ENCODE data around the gene SLC25A15. TPM values are rescaled to one million over a fixed set of nuclear protein-coding genes. Genes with fewer than 3 reads are reported as not detected.

The SLC25A15 gene
- total RNA-seq (19.5 and 24.3 TPM in 2 replicates), polyA plus RNA-seq (9.9 and 11.5 TPM in 2 replicates)

DNA sequence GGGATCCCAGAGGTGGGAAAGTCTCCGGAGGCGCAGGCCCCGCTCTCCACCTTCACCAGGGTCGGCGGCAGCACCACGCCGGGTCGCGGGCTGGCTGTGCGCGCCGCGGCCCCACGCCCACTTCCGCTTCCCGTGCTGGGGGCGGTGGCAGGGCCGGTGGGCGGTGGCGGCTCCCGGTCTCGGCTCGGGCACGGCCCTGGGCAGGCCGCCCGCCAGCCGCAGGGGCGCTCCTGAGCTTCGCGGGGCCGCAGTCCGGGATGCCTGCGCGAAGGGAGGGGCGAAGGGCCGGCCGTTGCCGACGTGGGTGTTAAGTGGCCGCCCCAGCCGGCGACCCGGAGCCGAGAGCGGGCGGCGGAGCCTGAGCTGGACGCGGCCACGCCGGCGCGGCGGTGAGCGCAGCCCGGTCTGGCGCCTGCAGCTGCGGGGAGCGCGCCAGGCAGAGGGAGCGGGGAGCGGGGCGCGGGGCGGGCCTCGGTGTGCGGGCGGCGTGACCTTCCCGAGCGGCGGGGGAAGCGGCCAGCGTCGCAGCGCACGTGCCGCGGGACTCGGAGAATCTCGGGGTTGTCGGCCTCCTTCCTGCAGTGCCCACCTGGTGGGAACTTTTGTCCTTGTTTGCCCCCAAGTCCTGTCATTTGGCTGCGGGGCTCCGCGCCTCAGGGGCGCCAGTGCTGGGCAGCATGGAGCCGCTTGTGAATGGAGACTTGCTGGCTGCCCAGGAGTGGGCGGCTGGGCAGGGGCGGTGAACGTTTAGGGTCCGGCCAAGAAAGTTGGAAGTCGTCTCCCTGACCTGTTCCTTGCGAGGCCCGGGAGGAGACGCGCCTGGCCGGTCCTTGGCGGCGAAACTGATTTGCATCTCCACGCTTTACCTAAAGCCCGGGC, at the start of gene SLC25A15:
TSS of gene SLC25A15 (plus strand) at position 337 of the 879 bp plus-strand sequence. CDS start 3,616 bp downstream, outside the sequence.
- WGBS (ENCODE audit: low lambda C conversion rate, missing lambda C conversion rate): 2% methylated on average over 60 of the region's 101 CpGs
- Histone ChIP-seq H3K4me2 (peak within 1 kb of the TSS; percentile 85), H3K27me3 (no peaks in the 10 kb centered on the region), H3K36me3 (replicated peaks; ENCODE audit: insufficient read depth, low read depth) (no peaks in the 10 kb centered on the region), H3K4me1 (ENCODE audit: insufficient read depth) (peaks cover 7% of the 10 kb centered on the region), H3K4me3 (peak within 1 kb of the TSS; percentile 84), H2AFZ (peak within 1 kb of the TSS; percentile 96), H3K9me2 (replicated peaks; ENCODE audit: insufficient read depth) (no peaks in the 10 kb centered on the region), H4K20me1 (ENCODE audit: insufficient read depth, poor library complexity, severe bottlenecking) (no peaks in the 10 kb centered on the region), H3K79me2 (peaks cover 24% of the 10 kb centered on the region), H3K9me3 (ENCODE audit: low read depth) (no peaks in the 10 kb centered on the region), H3K27ac (peak within 1 kb of the TSS; percentile 97)
- peak; percentile 95 for DNase-seq (ENCODE audit: low spot score)
- no peak for TF ChIP-seq EZH2 (IDR thresholded peaks at IDR 0.05; ENCODE audit: borderline replicate concordance)
- TF ChIP-seq EZH2phosphoT487 (IDR thresholded peaks at IDR 0.05; ENCODE audit: low read depth, severe bottlenecking, unreplicated experiment): no peak
- TF ChIP-seq CTCF (IDR thresholded peaks at IDR 0.05; ENCODE audit: poor library complexity): peak; percentile 42

GRCh38 chr13:40749327-40749726, 40.1 kb upstream of the SLC25A15 start:
- Histone ChIP-seq H2AFZ (no peak overlapping the region), H3K4me2 (no peak overlapping the region), H4K20me1 (ENCODE audit: insufficient read depth, poor library complexity, severe bottlenecking) (no peaks in the 10 kb centered on the region), H3K27me3 (no peaks in the 10 kb centered on the region), H3K4me1 (ENCODE audit: insufficient read depth) (no peaks in the 10 kb centered on the region), H3K4me3 (no peak overlapping the region), H3K9me3 (ENCODE audit: low read depth) (no peaks in the 10 kb centered on the region), H3K36me3 (replicated peaks; ENCODE audit: insufficient read depth, low read depth) (no peaks in the 10 kb centered on the region), H3K27ac (no peak overlapping the region), H3K79me2 (no peaks in the 10 kb centered on the region), H3K9me2 (replicated peaks; ENCODE audit: insufficient read depth) (no peaks in the 10 kb centered on the region)
- TF ChIP-seq EZH2phosphoT487 (IDR thresholded peaks at IDR 0.05; ENCODE audit: low read depth, severe bottlenecking, unreplicated experiment): no peak
- peak; percentile 22 for TF ChIP-seq CTCF (IDR thresholded peaks at IDR 0.05; ENCODE audit: poor library complexity)
- no peak for DNase-seq (ENCODE audit: low spot score)
- 100% methylated on average over 1 of the region's 1 CpG for WGBS (ENCODE audit: low lambda C conversion rate, missing lambda C conversion rate)

DNA sequence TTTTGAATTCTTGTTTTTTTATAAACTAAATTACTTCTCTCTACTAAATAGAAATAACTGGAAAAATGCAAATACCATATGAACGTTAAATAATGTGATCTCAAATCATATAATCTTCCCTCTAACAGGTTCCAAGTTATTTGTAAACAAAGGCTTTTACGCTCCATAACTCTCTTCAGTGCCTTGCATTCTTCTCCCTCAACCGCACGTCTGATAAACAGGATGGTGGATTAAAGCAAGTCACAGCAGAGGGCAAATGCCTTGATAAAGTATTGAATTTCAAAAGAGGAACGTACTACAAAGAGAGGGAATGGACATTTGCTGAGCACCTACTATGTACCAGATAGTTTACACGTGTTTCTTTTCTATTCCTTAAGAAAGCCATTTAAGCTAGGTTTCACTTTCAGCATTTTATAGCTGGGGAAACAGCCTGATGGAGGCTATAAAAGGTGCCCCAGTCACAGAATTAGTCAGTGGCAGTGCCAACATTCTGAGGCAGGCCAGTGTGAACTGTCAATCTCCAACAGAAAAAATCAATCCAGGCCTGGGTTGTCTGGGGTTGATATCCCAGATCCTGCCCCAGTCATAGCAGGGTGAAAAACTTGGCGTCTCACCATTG, 34.2 kb upstream of the SLC25A15 start:
- Histone ChIP-seq H3K9me3 (ENCODE audit: low read depth) (no peaks in the 10 kb centered on the region), H3K4me3 (no peak overlapping the region), H3K36me3 (replicated peaks; ENCODE audit: insufficient read depth, low read depth) (no peaks in the 10 kb centered on the region), H3K27ac (no peak overlapping the region), H3K4me2 (no peak overlapping the region), H3K9me2 (replicated peaks; ENCODE audit: insufficient read depth) (no peaks in the 10 kb centered on the region), H3K27me3 (no peaks in the 10 kb centered on the region), H3K4me1 (ENCODE audit: insufficient read depth) (no peaks in the 10 kb centered on the region), H4K20me1 (ENCODE audit: insufficient read depth, poor library complexity, severe bottlenecking) (no peaks in the 10 kb centered on the region), H3K79me2 (no peaks in the 10 kb centered on the region), H2AFZ (no peak overlapping the region)
- WGBS (ENCODE audit: low lambda C conversion rate, missing lambda C conversion rate): 81% methylated on average over 7 of the region's 7 CpGs
- TF ChIP-seq EZH2 (IDR thresholded peaks at IDR 0.05; ENCODE audit: borderline replicate concordance): no peak
- TF ChIP-seq EZH2phosphoT487 (IDR thresholded peaks at IDR 0.05; ENCODE audit: low read depth, severe bottlenecking, unreplicated experiment): no peak
- TF ChIP-seq CTCF (IDR thresholded peaks at IDR 0.05; ENCODE audit: poor library complexity): no peak
- no peak for DNase-seq (ENCODE audit: low spot score)

All from hepatocyte (in vitro differentiated cells).